NOMO-1 (cell line): ENCODE results near the gene RPA1.

Experiments used
- DNase-seq, 2 experiments: peaks; one replicate each; lab custom pipeline; 2025; ENCODE audit not compliant: unreplicated experiment in 2 of 2; lab: John Stamatoyannopoulos, UW

RPA1 gene

DNA sequence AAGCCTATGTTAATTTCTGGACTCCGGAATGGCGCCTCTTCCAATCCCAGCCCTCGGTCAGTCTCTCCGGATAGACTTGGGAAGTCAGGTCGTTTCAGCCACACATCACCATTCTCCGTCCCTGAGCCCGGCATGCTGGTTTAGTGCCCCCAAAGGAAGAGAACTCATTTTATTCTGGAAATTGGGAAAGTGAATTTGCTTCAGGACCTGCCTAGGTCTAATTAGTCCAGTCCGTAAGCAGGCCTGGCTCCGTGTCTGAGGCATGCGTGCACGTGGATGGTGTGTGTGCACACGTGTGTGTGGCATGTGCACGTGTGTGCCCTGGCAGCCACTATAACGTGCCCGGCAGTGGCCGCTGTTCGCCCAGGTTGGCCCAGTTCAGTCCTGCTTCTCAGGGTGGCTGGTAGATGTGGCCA lies 77.4 kb downstream of the RPA1 start:
- no peak for DNase-seq

DNA sequence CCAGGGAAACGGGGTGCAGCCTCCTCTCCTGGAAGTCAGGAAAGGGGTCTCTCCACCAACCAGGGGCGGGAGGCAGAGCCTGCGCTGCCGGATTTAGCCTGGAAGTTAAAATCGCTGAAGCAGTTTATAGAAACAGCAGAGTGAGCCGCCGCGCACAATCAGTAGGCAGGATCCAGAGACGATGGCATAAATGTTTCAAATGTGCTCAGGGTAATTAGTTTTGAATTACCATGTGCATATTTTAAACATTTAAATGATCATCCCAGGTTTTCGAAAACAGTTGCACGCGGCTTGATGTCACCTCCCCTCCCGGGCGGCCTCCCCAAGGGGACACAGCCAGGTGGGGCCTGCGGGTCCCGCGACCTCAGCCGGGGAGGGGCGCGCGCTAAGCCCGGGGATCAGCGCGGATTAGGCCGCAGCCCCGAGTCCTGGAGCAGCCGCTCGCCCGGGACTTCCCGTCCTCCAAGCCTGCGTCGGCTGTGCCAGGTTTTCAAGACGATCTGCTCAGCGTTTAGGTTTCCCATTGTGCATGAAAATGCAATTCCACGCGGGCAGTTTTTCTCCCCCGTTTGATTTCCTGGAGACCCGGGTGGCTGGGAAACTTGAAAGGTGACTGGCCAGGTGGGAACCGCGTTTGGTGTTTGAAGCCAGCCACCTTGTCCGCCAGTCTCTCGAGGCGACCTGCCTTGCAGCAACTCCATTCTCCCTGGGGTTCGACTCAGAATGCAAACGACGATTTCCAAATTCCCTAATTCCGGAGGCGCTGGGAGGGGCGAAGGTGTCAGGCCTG lies 78.3 kb downstream of the RPA1 start:
- no peak for DNase-seq

DNA sequence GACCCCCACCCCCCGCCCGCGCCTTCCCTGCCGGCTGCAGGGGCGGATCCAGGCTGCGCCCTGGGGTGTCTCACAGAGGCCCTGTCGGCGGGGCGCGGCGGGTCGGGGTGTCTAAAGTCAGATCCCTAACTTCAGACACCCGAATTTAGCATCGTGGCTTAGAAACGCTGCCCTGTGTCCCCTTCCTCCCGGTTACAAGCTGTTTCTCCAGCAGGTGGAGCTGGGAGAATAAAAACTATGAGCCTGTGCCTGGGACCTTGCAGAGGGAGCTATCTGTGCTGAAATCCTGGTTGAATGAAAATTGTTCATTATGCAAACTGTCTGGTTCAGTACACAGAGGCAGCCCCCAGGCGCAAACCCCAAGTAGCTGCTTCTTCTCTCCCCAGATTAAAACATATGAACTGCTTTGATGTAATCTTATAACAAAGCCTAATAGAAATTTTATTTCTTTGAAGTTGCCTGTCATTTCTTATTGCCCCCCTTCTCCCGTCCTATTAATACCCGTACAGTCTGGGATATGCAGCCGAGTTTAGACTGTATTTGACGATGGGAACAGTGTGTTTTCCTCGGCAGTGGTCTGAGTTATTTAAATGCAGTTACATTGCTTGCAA lies 79.0 kb downstream of the RPA1 start:
- peak; percentile 14 to 61 for DNase-seq

DNA sequence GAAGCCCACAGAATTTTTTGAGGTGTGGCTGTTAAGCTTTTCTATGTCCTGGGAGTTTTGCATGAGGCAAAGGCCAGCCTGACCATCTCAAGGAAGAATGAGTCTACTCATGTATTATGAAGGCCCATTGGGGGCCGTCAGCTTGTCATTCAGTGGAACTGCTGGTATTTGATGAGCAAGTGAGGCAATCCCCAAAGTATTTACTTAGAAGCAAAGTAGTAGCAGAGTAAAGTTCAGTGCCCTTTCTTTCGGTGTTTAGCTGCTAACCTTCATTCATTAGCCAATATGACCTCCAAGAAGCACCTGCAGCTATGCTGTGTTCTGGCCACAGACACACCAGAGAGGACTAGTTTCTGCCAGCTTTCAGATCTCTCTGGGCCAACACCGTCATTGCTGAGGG lies 80.2 kb downstream of the RPA1 start:
- no peak for DNase-seq

DNA sequence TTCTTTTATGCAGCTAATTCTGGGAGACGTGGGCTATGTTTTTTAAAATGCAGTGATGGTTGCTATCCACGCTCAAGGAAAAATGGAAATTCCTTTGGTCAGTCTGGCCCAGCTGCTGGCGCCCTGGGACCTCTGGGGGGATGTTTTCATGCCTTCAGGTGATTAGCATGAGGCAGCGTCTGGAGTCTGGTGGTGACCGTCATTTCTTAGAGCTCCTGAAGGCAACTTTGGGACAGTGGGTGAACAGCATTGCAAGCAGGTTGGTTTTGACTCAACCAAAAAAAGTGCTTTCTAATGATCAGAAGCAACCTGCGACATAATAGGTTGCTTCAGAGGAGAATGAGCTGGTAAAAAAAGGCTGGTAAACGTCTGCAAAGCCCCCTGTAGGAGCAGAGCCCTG lies 82.3 kb downstream of the RPA1 start:
- DNase-seq: no peak

DNA sequence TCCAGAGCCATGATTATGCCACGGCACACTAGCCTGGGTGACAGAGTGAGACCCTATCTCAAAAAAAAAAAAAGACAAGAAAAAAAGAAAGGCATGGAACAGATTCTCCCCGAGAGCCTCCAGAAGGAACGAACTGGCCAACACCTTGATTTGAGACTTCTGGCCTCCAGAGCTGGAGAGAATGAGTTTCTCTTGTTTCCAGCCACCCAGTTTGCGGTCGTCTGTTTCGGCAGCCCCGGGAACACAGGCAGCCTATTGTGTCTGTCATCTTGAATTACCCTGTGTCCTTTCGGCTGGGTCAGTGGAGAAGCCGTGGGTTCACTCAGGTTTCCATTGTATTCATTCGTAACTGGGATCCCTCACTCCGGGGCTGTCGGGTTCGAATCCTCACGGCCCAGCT lies 83.9 kb downstream of the RPA1 start:
- DNase-seq: no peak

DNA sequence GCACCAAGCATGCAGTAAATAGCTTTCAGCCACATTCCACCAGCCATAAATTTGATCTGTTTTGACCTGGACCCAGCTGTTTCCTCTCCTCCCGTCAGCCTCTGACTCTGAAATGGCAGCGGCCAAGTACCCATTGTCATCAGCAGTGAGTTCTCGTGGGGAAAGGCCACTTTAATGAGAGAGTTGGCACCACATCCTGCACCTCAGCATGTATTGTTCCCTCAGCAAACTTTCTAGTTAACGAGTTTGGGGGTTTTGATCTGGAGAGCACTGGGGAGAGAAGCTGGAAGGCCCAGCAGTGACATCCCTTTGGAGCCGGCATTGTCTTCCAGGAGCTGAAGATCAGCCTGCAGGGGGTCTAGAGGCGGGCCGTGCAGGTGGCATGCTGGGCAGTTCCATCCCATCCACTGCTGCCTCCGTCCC lies 84.9 kb downstream of the RPA1 start:
- DNase-seq: no peak

DNA sequence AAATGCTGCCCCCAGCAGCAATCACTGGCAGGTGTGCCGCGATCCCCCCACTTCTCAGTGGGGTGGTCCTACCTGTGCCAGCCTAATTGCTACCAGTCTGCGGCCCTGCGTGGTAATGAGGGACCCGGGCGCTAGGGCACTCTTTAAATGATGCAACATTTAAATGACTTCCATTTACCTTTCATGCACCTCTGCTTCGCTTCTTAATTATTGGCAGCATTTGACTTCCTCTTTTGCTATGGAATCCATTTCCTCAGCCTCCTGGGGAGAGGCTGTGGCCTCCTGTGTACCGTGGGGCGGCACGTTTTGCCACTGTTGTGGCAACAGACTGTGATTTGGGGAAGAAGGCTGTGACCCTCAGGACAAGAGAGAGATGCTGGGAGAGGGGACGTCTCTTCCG lies 86.1 kb downstream of the RPA1 start:
- peak; percentile 13 to 37 for DNase-seq

DNA sequence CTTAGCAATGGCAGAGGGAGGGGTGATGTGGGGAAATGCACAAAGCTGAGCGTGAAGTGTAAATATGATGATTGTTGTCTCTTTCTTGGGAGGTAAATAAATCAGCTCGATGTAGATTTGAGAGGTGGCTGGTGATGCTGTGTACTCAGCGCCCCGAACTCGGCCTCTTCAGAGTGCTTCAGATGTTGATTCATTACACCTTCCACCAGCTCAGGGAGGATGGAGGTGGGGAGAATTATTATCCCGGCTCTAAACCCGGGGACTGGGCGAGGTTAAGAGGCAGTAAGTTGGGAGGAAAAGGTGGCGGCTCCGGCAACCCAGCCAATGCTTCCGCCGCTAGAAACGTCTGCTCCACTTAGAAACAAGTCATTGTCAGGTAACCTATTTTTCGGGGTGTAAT lies 86.5 kb downstream of the RPA1 start:
- no peak for DNase-seq

DNA sequence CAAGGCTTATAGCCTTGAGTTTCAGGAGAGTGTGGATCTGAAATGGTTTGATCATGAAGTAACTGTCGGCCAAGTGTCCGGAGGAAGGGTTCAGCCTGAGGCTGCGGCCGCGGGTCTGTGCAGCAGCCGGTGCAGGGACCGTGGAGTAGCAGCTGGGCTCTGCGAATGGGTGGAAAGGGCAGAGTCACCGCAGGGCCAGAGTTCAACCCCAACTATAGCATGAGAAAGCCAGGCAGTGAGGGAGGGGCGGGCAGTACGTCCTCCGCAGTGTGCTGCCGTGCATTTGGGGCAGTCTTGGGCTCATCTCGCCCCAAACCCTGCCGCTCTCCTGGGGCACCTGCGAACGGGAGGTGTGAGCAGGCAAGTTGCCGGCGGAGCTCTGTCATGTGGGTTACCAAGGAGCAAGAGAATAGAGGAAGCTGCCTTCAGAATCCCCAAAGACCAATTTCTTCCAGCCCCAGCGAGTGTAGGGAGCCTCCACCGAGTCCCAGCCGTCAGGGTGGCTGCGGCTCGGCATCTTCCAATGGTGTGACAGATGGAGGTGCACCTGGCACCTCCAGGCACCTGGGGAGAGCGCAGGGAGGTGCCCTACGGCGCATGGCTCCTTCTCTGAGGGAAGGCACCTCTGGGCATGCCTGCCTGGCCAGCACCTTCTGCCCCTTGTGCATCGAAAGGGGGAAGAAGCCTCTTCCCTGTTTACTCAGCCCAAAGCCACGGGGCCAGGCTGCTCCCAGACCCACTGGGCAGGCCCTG lies 87.3 kb downstream of the RPA1 start:
- no peak for DNase-seq

DNA sequence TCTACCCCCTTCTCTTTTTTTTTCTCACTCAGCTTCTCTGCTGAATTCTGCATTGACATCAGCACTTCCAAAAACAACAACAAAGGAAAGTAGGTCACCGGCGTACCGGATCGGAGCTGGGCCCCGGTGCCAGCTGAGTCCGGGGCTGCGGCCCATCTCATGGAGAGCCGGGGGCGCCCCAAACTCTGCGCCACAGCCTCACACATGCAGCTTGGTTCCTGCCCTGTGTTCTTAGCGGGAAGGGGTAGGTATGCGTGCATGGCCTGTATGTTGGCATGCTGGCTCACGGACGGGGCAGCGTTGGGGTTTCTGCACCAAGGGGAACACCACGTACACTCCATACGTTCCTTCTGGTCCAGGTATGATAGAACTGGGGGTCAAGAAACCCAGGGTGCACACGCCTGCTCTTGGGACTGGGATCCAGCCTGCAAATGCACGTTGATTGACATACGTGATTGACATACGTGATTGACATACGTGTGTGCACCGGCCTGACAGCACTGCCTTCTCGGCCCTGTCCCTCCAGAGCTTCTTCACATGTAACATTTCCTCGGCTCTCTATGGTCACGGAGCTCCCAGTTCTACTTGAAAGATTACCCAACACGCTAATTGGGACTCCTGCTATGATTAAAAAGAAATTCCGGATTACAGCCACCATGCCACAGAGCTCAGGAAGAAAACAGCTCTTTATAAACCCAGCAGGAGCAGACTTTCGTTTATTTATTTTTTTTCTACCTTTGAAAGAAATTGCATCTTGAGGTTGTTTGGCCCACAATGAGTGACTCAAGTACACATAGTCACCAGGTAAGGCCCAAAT lies 88.7 kb downstream of the RPA1 start:
- DNase-seq: no peak

DNA sequence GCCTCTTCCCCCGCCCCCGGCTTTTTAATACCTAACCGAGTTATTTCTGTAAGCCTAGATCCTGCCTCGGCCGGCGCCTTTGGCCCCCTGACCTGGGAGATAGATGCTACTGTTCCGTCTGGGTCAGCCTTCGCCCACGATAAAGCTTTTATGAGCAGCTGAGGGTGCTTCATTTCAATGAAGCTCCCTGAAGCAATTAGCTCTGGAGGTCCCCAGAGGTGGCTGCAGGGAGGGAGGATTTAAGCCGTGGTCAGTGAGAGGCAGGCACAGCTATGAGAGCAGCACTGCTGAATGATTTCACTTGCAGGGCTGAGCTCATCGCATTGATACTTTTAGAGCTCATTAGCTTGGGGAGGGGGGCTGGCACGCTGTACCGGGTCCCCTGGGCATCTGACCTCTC lies 89.4 kb downstream of the RPA1 start:
- DNase-seq: no peak

DNA sequence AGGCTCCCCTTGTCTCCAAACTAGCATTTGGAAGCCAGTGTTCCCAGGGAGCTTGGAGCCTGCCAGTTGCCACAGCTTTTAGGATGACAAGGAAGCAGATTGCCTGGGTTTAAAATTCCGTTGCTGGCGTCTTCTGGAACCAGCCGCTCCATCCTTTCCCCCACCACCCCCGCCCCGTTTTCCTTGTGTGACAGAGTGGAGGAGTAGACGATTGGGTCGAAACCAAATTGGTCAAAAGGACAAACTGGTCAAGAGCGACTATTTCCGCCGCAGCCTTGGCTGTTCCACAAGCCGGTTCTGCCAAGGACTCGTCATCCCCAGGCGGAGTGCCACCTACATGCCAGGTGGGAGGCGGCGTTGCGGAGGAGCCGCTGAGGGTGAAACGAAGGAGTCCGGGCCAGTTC lies 91.1 kb downstream of the RPA1 start:
- no peak for DNase-seq

DNA sequence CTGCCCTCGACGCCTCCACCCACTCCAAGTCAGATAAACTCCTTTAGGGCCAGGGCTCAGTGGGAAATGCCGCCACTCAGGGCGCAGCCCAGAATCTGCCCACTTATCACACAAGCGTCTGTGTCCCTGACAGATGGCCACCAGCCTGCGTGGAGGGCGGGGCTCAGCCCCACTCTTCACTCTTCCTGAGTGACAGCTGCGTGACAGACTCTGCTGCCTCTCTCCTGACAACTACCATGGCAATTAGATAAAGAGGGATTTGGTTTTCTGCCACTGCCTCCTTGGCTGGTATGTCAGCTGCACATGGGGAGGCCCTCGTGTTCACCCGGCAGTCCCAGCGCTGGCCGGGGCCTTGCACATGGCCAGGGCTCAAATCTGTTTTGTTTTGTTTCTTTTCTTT lies 99.2 kb downstream of the RPA1 start:
- no peak for DNase-seq

DNA sequence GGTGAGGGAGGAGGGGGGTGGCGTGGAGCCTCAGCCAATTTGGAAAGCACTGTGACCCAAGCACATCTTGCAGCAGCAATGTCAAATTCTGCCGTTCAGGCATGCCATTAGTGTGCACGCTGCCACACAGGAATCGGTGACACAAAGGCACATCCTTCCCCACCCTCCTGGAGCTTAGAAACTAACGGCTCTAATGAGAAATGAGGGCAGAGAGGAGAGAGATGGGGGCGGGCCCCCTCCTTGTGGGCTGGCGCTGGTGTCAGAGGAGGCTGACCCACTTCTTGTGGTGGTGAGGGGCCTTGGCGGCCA lies 100.5 kb downstream of the RPA1 start:
- DNase-seq: no peak

DNA sequence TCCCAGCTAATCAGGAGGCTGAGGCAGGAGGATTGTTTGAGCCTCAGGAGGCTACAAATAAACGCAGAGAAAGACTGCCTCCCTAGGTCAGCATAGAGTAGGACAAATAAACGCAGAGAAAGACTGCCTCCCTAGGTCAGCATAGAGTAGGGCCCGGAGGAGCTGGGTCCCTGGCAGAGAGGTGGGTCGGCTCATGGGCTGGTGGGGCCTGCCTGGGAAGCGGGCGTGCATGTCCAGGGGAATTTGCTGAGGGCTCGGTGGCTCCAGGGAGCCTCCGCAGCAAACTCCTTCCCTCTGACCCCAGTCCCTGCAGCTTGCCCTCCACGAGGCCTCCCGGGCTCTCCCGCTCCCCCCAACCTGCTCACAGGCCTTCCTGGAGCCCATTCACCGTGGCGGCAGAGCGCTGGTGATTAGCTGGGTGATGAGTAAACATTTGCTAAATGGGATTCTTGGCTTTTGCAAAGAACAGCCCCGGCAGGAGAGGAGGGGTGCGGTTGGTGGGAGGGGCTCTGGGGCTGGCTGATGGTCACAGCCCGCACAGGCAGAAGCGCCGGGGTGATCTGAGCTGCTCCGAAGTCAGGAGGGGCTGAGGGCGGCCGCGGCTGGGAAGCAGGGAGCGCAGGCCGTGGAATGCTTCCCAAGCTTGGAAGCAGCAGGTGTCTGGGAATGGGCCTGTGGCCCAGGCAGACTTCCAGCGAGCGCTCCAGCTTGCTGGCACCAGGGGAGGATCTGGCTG lies 102.2 kb downstream of the RPA1 start:
- no peak for DNase-seq

DNA sequence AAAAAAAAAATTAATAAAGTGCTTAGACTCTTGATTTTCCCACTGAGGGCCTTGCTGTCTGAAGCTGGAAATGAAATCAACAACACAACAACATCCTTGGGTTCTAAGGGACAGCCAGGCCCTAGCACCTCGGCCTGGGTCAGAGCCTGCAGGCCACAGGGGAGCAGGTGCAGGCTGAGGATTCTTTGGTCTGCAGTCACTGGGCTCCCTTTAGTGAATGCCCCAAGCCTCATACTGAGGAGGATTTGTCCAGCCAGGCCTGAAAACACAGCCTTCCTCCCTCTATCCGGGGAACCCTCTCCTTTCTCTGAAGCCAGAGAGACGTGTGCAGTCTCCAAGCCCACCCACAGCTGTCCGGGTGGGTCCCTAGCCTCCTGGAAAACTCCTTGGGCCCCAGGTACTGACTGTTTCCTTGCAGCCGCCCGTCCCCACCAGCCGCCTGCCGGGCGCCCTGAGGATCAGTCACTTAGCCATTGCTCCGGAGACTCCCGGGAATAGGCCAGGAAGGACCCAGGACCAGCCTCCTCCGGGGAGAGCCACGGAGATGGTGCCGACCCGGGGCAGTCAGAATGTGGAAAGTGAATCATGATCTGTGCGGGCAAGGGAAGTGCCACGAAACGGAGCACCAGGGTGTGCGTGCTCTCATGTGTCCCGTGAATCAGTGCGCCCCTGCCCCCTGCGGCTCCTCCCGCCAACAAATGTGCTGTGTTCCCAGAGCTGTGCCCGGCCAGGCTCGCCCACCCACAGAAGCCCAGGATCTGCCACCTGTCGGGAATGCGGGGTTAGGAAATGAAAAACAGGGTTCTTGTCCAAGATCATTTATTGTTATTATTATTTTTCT lies 104.3 kb downstream of the RPA1 start:
- DNase-seq: no peak

DNA sequence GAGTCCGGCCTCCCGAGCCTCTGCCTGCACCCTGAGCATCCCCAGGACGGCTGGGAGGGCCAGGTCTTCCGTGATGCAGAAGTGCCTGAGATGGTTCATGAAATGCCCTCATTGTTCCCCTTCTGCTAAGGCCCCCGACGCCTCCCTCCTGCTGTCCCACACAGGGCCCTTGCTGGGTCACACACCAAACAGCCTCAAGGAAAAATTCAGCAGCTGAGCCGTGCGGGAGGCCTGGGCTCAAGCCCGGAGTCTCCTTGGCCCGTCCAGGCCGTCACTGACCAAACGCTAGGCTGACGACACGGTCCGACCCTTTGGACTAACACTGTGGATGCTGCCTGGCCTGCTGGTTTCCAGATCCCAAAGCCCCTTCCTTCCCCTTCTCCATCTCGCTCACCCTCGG lies 105.1 kb downstream of the RPA1 start:
- DNase-seq: no peak

DNA sequence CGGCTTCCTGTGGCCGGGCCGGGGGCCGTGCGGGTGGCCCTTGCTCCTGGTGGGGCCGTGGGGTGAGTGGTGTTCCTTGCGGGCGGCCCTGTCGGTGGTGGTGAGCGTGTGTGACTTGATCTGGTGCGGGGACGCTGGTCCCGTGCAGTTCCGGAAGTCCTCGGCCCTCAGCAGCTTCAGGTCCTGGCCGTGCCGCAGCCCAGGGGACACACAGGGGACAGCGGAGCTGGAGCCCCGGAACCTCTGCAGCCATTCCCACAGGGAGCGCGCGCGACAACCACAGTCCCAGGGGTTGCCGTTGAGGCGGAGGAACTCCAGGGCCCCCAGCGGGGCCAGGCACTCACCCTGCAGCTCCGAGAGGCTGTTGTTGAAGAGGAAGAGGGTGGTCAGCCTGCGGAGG lies 107.0 kb downstream of the RPA1 start:
- no peak for DNase-seq

DNA sequence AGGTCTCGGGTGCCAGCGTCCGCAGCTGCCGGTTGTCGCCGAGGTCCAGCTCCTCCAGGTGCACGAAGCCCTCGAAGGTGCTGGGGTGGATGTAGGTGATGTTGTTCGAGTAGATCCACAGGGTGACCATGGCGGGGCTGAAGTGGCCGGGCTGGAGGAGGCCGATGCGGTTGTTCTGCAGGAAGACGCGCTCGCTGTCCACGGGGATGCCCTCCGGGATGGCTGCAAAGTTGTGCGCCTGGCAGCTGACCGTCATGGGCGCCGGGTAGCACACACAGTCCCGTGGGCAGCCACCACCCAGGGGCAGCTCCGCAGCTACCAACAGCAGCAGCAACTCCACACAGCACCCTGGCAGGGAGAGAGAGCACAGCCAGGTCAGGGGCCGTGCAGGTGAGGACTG lies 107.7 kb downstream of the RPA1 start:
- no peak for DNase-seq
